ENCODE data around the gene CCDC30.
"Not testable (repeated sequence)": the region's sequence is repeated elsewhere in the genome, so short reads cannot be mapped to it uniquely, and the experiment has no call there.

Gene CCDC30

GRCh38 chr1:42484382-42484781 is 21.3 kb downstream of the CCDC30 start:
- no peak overlapping the region for H3K9ac ChIP-seq (ENCODE audit: insufficient read length, low read depth)
- no peak overlapping the region for H3K4me3 ChIP-seq (ENCODE audit: insufficient read length, low read depth)
- no peak for DNase-seq (ENCODE audit: low read depth, low spot score)
- no peaks in the 10 kb centered on the region for H3K27me3 ChIP-seq (ENCODE audit: insufficient read depth, insufficient read length)
- no peaks in the 10 kb centered on the region for H3K36me3 ChIP-seq (ENCODE audit: insufficient read depth, insufficient read length, low read length)
- no peaks in the 10 kb centered on the region for H3K4me1 ChIP-seq (ENCODE audit: insufficient read depth, insufficient read length)
- H3K9me3 ChIP-seq (ENCODE audit: insufficient read depth, low read length), result no peaks in the 10 kb centered on the region
- TF ChIP-seq ZNF274 (IDR thresholded peaks at IDR 0.05; ENCODE audit: low read depth, low read length) (no peak), YY1 (IDR thresholded peaks at IDR 0.05; ENCODE audit: insufficient read depth, insufficient read length) (no peak), SUZ12 (IDR thresholded peaks at IDR 0.05; ENCODE audit: extremely low read depth, insufficient read depth, insufficient read length) (no peak)

GRCh38 chr1:42490237-42490636 is 27.2 kb downstream of the CCDC30 start:
- H3K9me3 ChIP-seq (ENCODE audit: insufficient read depth, low read length), result no peaks in the 10 kb centered on the region
- TF ChIP-seq ZNF274 (IDR thresholded peaks at IDR 0.05; ENCODE audit: low read depth, low read length), result no peak
- no peak for TF ChIP-seq YY1 (IDR thresholded peaks at IDR 0.05; ENCODE audit: insufficient read depth, insufficient read length)
- no peak for TF ChIP-seq SUZ12 (IDR thresholded peaks at IDR 0.05; ENCODE audit: extremely low read depth, insufficient read depth, insufficient read length)
- H3K4me3 ChIP-seq (ENCODE audit: insufficient read length, low read depth), result no peak overlapping the region
- DNase-seq (ENCODE audit: low read depth, low spot score), result no peak
- H3K9ac ChIP-seq (ENCODE audit: insufficient read length, low read depth), result no peak overlapping the region
- H3K36me3 ChIP-seq (ENCODE audit: insufficient read depth, insufficient read length, low read length), result no peaks in the 10 kb centered on the region
- no peaks in the 10 kb centered on the region for H3K27me3 ChIP-seq (ENCODE audit: insufficient read depth, insufficient read length)
- no peaks in the 10 kb centered on the region for H3K4me1 ChIP-seq (ENCODE audit: insufficient read depth, insufficient read length)

DNA sequence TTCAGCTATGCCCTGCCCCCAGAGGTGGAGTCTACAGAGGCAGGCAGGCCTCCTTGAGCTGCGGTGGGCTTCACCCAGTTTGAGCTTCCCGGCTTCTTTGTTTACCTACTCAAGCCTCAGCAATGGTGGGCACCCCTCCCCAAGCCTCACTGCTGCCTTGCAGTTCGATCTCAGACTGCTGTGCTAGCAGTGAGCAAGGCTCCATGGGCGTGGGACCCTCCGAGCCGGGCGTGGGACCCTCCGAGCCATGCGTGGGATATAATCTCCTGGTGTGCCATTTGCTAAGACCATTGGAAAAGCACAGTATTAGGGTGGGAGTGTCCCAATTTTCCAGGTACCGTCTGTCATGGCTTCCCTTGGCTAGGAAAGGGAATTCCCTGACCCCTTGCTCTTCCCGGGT is 38.9 kb downstream of the CCDC30 start:
- not testable (repeated sequence) for H3K4me3 ChIP-seq (ENCODE audit: insufficient read length, low read depth); H3K36me3 ChIP-seq (ENCODE audit: insufficient read depth, insufficient read length, low read length); H3K4me1 ChIP-seq (ENCODE audit: insufficient read depth, insufficient read length); H3K27me3 ChIP-seq (ENCODE audit: insufficient read depth, insufficient read length); H3K9ac ChIP-seq (ENCODE audit: insufficient read length, low read depth); DNase-seq (ENCODE audit: low read depth, low spot score)
- peaks cover 50% of the 10 kb centered on the region for H3K9me3 ChIP-seq (ENCODE audit: insufficient read depth, low read length)

DNA sequence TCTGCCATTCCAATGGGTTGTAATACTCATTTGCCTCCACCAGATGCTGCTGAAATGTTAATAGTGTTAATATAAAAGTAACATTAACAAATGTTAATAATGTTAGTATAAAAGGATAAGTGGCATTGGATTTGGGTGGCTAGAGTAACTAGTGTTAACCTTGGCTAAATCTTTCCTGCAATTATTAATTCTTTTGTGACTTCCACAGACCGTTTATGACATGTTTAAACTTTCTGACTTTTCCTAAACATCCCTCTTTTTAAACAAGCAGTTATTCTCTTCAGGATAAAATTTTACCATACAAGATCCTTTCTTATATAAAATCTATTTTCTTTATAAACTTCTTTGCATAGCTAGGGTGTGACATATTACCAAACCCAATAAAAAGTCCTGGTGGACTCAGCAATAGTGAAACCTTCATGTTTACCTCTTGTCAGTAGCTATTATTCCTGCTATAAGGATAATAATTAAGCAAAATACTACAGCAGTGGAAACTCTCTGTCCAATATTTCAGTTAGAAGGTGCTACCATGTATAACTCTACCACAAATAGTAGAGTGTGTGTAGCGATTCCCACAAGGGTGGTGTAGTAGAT is 41.5 kb downstream of the CCDC30 start:
- Histone ChIP-seq H3K36me3 (ENCODE audit: insufficient read depth, insufficient read length, low read length) (no peaks in the 10 kb centered on the region), H3K9me3 (ENCODE audit: insufficient read depth, low read length) (peaks cover 74% of the 10 kb centered on the region)
- DNase-seq (ENCODE audit: low read depth, low spot score), result no peak

GRCh38 chr1:42506576-42506975 is 43.5 kb downstream of the CCDC30 start:
- no peak for DNase-seq (ENCODE audit: low read depth, low spot score)
- no peak overlapping the region for H3K4me3 ChIP-seq (ENCODE audit: insufficient read length, low read depth)
- no peaks in the 10 kb centered on the region for H3K27me3 ChIP-seq (ENCODE audit: insufficient read depth, insufficient read length)
- no peak overlapping the region for H3K9ac ChIP-seq (ENCODE audit: insufficient read length, low read depth)
- H3K4me1 ChIP-seq (ENCODE audit: insufficient read depth, insufficient read length), result no peaks in the 10 kb centered on the region
- peaks cover 94% of the 10 kb centered on the region for H3K9me3 ChIP-seq (ENCODE audit: insufficient read depth, low read length)
- H3K36me3 ChIP-seq (ENCODE audit: insufficient read depth, insufficient read length, low read length), result no peaks in the 10 kb centered on the region
- no peak for TF ChIP-seq YY1 (IDR thresholded peaks at IDR 0.05; ENCODE audit: insufficient read depth, insufficient read length)
- TF ChIP-seq ZNF274 (IDR thresholded peaks at IDR 0.05; ENCODE audit: low read depth, low read length), result no peak
- no peak for TF ChIP-seq SUZ12 (IDR thresholded peaks at IDR 0.05; ENCODE audit: extremely low read depth, insufficient read depth, insufficient read length)

More for the DNA sequence above, 41.5 kb downstream of the CCDC30 start:
- H3K4me3 ChIP-seq (ENCODE audit: insufficient read length, low read depth), result no peak overlapping the region
- H3K9ac ChIP-seq (ENCODE audit: insufficient read length, low read depth), result no peak overlapping the region
- H3K27me3 ChIP-seq (ENCODE audit: insufficient read depth, insufficient read length), result no peaks in the 10 kb centered on the region
- no peaks in the 10 kb centered on the region for H3K4me1 ChIP-seq (ENCODE audit: insufficient read depth, insufficient read length)
- no peak for TF ChIP-seq ZNF274 (IDR thresholded peaks at IDR 0.05; ENCODE audit: low read depth, low read length)
- no peak for TF ChIP-seq YY1 (IDR thresholded peaks at IDR 0.05; ENCODE audit: insufficient read depth, insufficient read length)
- no peak for TF ChIP-seq SUZ12 (IDR thresholded peaks at IDR 0.05; ENCODE audit: extremely low read depth, insufficient read depth, insufficient read length)

DNA sequence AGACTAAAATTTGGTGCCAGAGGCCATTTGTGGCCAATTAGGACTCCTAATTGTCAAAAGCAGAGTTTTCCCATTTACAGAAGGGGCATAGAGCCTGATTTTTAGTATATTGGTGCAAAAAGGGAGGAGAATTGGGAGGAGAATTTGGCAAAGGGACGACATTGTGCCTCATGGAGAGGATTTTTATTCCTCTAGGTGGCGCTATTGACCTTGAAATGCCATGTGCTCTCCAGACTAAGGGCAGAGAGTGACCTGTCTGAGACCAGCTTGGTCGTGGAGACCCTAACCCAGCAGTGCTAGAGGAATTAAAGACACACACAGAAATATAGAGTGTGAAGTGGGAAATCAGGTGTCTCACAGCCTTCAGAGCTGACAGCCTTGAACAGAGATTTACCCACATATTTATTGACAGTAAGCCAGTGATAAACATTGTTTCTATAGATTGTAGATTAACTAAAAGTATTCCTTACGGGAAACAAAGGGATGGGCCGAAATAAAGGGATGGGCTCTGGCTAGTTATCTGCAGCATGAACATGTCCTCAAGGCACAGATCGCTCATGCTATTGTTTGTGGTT is 48.6 kb downstream of the CCDC30 start:
- not testable (repeated sequence) for H3K4me1 ChIP-seq (ENCODE audit: insufficient read depth, insufficient read length); H3K36me3 ChIP-seq (ENCODE audit: insufficient read depth, insufficient read length, low read length); H3K9ac ChIP-seq (ENCODE audit: insufficient read length, low read depth); H3K4me3 ChIP-seq (ENCODE audit: insufficient read length, low read depth); H3K27me3 ChIP-seq (ENCODE audit: insufficient read depth, insufficient read length)
- H3K9me3 ChIP-seq (ENCODE audit: insufficient read depth, low read length), result peaks cover 75% of the 10 kb centered on the region
- DNase-seq (ENCODE audit: low read depth, low spot score), result peak; percentile 70

DNA sequence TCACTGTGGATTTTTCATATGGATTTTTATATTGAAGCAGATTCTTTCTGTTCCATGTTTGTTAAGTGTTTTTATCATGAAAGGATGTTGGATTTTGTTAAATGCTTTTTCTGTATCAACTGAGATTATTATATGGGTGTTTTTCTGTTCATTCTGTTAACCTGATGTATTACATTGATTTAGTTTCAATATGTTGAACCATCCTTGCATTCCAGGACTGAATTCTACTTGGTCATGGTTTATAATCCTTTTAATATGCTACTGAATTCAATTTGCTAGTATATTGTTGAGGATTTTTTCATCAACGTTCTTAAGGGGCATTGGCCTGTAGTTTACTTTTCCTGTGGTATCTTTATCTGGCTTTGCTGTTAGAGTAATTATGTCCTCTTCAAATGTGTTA is 55.8 kb downstream of the CCDC30 start:
- Histone ChIP-seq H3K4me1 (ENCODE audit: insufficient read depth, insufficient read length) (no peaks in the 10 kb centered on the region), H3K27me3 (ENCODE audit: insufficient read depth, insufficient read length) (no peaks in the 10 kb centered on the region)
- no peak for DNase-seq (ENCODE audit: low read depth, low spot score)

More for the DNA sequence above, 55.8 kb downstream of the CCDC30 start:
- no peaks in the 10 kb centered on the region for H3K36me3 ChIP-seq (ENCODE audit: insufficient read depth, insufficient read length, low read length)
- no peak overlapping the region for H3K9ac ChIP-seq (ENCODE audit: insufficient read length, low read depth)
- H3K4me3 ChIP-seq (ENCODE audit: insufficient read length, low read depth), result no peak overlapping the region
- H3K9me3 ChIP-seq (ENCODE audit: insufficient read depth, low read length), result peaks cover 31% of the 10 kb centered on the region
- TF ChIP-seq YY1 (IDR thresholded peaks at IDR 0.05; ENCODE audit: insufficient read depth, insufficient read length) (no peak), SUZ12 (IDR thresholded peaks at IDR 0.05; ENCODE audit: extremely low read depth, insufficient read depth, insufficient read length) (no peak), ZNF274 (IDR thresholded peaks at IDR 0.05; ENCODE audit: low read depth, low read length) (no peak)

Data from NT2/D1 (cell line).